Muscle layer of colon (tissue), 2 donors: ENCODE results near the gene SHISA8.

Source experiments
- H3K27ac ChIP-seq: one replicate; pipeline ENCODE4 v1.7.0; 2013; ENCODE audit warnings: low read depth, mild to moderate bottlenecking, low read length, moderate library complexity
- H3K27me3 ChIP-seq, 2 donors: one replicate each; pipeline ENCODE4 v1.7.0; 2013; ENCODE audit warnings: low read length in 2 of 2, mild to moderate bottlenecking in 2 of 2; ENCODE audit not compliant: insufficient read depth in 2 of 2, control insufficient read depth in 1 of 2
- H3K36me3 ChIP-seq: one replicate; pipeline ENCODE4 v1.7.0; 2013; ENCODE audit warnings: mild to moderate bottlenecking, low read length; ENCODE audit not compliant: insufficient read depth
- H3K4me1 ChIP-seq: one replicate; pipeline ENCODE4 v1.7.0; 2013; ENCODE audit warnings: mild to moderate bottlenecking, low read length; ENCODE audit not compliant: insufficient read depth
- H3K4me3 ChIP-seq, 2 donors: one replicate each; pipeline ENCODE4 v1.7.0; 2013; ENCODE audit warnings: low read length in 2 of 2, low read depth in 1 of 2, mild to moderate bottlenecking in 1 of 2, moderate library complexity in 1 of 2
- H3K9ac ChIP-seq: one replicate; pipeline ENCODE4 v1.7.0; 2013; ENCODE audit warnings: low read length
- H3K9me3 ChIP-seq: one replicate; pipeline ENCODE4 v1.7.0; 2013; ENCODE audit warnings: mild to moderate bottlenecking, low read length
- donor health status: abdominal sarcoma.
- donor health status: Adenocarcinoma of cecum.

The SHISA8 gene

DNA sequence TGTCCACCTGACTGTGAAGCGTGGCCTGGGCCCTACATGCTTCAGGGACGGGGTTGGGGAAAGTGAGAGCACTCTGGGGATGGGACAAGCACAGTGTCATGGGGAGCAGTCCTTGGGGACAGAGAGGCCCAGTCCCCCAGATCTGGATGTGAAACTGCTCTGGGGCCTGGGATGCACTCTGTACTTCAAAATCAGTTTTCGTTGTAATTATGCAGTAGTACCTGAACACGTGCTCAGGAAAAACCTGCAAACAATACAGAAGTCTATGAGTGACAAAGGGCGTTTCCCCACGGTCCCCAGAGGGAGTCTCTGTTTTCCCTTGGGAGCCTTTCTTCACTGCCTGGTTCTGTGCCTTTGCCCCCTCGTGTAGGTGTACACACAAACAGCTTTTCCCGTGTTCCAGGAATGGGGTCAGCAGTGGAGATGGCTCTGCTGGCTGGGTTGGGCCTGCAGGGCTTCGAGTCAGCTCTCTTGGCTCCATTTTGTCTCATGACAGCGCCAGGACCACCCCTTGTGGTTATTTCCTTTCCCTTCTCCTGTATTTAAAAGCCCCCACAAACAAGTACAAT lies 16.9 kb upstream of the SHISA8 start:
- no peaks in the 10 kb centered on the region for H3K36me3 ChIP-seq
- H3K4me1 ChIP-seq: no peaks in the 10 kb centered on the region
- no peak overlapping the region for H3K4me3 ChIP-seq
- H3K27ac ChIP-seq: no peak overlapping the region
- H3K9ac ChIP-seq: no peak overlapping the region
- peaks cover 0 to 5% of the 10 kb centered on the region in 2 donors for H3K27me3 ChIP-seq
- H3K9me3 ChIP-seq: no peaks in the 10 kb centered on the region

- no peak overlapping the region for H3K4me3 ChIP-seq
- no peak overlapping the region for H3K9ac ChIP-seq
- H3K27me3 ChIP-seq: peaks cover 9 to 24% of the 10 kb centered on the region in 2 donors
- no peaks in the 10 kb centered on the region for H3K4me1 ChIP-seq
- H3K36me3 ChIP-seq: no peaks in the 10 kb centered on the region
- no peaks in the 10 kb centered on the region for H3K9me3 ChIP-seq
- no peak overlapping the region for H3K27ac ChIP-seq
These were observed 14.5 kb upstream of the SHISA8 start for GRCh38 chr22:41929418-41929810.

- Histone ChIP-seq H3K27ac (no peak overlapping the region), H3K4me3 (no peak overlapping the region), H3K4me1 (no peaks in the 10 kb centered on the region), H3K36me3 (no peaks in the 10 kb centered on the region), H3K9me3 (no peaks in the 10 kb centered on the region), H3K9ac (no peak overlapping the region), H3K27me3 (peaks cover 9 to 24% of the 10 kb centered on the region in 2 donors)
These were observed 13.9 kb upstream of the SHISA8 start for GRCh38 chr22:41928593-41929417.

GRCh38 chr22:41927813-41928212 lies 12.9 kb upstream of the SHISA8 start:
- H3K4me1 ChIP-seq: no peaks in the 10 kb centered on the region
- H3K36me3 ChIP-seq: no peaks in the 10 kb centered on the region
- H3K27ac ChIP-seq: no peak overlapping the region
- H3K27me3 ChIP-seq: peaks cover 9 to 24% of the 10 kb centered on the region in 2 donors
- H3K9me3 ChIP-seq: no peaks in the 10 kb centered on the region
- H3K4me3 ChIP-seq: no peak overlapping the region
- H3K9ac ChIP-seq: no peak overlapping the region

- Histone ChIP-seq H3K4me1 (no peaks in the 10 kb centered on the region), H3K4me3 (no peak overlapping the region), H3K36me3 (no peaks in the 10 kb centered on the region), H3K9ac (no peak overlapping the region), H3K9me3 (no peaks in the 10 kb centered on the region), H3K27me3 (peaks cover 9 to 24% of the 10 kb centered on the region in 2 donors), H3K27ac (no peak overlapping the region)
These were observed 11.0 kb upstream of the SHISA8 start for GRCh38 chr22:41925783-41926460.

DNA sequence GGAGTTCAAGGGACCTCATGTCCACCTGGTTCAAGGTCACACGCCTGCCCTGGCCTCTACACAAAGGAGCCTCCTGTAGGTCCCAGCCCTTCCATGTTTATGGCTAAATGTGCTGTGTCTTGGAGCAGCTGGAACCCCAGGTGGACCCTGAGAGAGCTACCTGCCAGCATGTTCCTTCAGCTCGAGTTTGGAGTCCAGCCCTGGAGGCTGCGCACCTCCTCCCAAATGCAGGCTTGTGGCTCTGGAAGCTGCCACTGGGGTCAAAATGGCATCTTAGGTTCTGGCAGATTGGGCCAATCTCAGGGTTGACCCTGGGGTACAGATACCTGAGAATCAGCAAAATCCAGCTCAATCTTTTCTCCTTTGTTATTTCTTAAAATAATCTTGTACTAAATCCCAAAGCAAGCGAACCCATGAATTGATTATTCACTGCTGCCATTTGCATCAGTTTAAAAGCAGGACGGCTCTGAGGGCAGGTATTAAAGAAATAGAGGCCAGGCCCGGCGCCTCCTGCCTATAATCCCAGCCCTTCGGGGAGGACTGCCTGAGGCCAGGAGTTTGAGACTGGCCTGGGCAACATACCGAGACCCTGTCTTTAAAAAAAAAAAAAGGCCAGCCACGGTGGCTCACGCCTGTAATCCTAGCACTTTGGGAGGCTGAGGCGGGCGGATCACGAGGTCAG lies 8.9 kb upstream of the SHISA8 start:
- no peak overlapping the region for H3K9ac ChIP-seq
- no peak overlapping the region for H3K4me3 ChIP-seq
- peaks cover 9 to 45% of the 10 kb centered on the region in 2 donors for H3K27me3 ChIP-seq
- H3K27ac ChIP-seq: no peak overlapping the region
- H3K9me3 ChIP-seq: no peaks in the 10 kb centered on the region
- H3K36me3 ChIP-seq: no peaks in the 10 kb centered on the region
- peaks cover 9% of the 10 kb centered on the region for H3K4me1 ChIP-seq

GRCh38 chr22:41922940-41923594 lies 8.2 kb upstream of the SHISA8 start:
- H3K27ac ChIP-seq: no peak overlapping the region
- H3K4me1 ChIP-seq: peaks cover 9% of the 10 kb centered on the region
- H3K4me3 ChIP-seq: no peak overlapping the region
- no peaks in the 10 kb centered on the region for H3K36me3 ChIP-seq
- H3K9me3 ChIP-seq: no peaks in the 10 kb centered on the region
- H3K9ac ChIP-seq: no peak overlapping the region
- H3K27me3 ChIP-seq: peaks cover 9 to 52% of the 10 kb centered on the region in 2 donors

DNA sequence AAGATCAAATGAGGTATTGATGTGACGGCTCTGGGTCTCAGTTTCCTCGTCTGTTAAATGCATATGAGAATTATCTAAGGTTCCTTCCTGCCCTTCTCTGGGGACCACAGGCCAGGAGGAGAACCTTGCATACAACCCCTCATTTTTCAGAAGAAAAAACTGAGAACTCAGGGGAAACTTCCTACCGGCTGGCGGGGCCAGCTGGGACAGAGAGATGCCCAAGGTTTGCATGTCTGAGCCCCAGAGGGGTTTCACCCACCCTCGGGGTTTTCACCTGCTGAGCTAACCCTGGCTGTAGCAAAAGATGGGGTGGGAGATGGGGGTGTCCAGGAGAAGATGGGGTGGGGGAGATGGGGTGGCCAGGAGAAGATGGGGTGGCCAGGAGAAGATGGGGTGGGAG lies 7.5 kb upstream of the SHISA8 start:
- Histone ChIP-seq H3K9me3 (no peaks in the 10 kb centered on the region), H3K4me1 (peaks cover 9% of the 10 kb centered on the region), H3K36me3 (no peaks in the 10 kb centered on the region), H3K4me3 (no peak overlapping the region), H3K27me3 (peaks cover 10 to 59% of the 10 kb centered on the region in 2 donors), H3K27ac (no peak overlapping the region), H3K9ac (no peak overlapping the region)

DNA sequence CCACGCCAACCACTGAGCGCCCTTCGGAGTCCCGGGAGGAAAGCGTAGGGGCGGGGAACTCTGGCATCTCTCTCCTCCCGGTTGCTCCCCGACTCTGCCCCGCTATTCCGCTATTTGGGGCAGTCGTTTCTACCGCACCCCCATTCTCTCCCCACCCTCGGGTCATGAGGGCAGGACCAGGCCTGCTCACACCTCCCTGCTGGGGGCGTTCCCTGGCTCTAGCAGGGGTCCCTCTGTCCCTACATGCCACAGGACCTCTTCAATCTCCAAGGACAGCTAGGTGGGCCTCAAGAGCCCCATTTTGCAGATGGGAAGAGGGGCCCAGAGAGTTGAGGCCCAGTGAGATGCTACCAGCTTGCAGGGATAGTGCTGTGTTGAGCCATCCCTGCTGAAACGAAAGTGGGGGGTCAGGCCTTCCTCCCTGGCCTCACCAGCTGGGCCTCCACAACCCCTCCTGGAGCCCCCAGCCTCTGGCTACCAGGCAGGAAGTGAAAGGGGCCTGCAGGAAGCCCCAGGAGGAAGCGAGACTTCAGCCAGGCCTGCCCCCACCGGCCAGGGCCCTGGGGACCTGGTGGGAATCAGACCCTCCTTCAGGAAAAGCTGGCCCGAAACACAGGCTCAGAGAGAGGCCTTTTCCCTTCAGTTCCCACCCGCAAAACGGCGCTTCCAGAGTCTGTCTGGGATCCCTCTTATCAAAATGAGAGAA lies 5.5 kb upstream of the SHISA8 start:
- Histone ChIP-seq H3K27ac (no peak overlapping the region), H3K4me1 (peaks cover 9% of the 10 kb centered on the region), H3K9me3 (no peaks in the 10 kb centered on the region), H3K36me3 (no peaks in the 10 kb centered on the region), H3K9ac (no peak overlapping the region), H3K4me3 (peak overlapping the region in 1 of 2 donors; percentile 43), H3K27me3 (peaks cover 26 to 58% of the 10 kb centered on the region in 2 donors)

DNA sequence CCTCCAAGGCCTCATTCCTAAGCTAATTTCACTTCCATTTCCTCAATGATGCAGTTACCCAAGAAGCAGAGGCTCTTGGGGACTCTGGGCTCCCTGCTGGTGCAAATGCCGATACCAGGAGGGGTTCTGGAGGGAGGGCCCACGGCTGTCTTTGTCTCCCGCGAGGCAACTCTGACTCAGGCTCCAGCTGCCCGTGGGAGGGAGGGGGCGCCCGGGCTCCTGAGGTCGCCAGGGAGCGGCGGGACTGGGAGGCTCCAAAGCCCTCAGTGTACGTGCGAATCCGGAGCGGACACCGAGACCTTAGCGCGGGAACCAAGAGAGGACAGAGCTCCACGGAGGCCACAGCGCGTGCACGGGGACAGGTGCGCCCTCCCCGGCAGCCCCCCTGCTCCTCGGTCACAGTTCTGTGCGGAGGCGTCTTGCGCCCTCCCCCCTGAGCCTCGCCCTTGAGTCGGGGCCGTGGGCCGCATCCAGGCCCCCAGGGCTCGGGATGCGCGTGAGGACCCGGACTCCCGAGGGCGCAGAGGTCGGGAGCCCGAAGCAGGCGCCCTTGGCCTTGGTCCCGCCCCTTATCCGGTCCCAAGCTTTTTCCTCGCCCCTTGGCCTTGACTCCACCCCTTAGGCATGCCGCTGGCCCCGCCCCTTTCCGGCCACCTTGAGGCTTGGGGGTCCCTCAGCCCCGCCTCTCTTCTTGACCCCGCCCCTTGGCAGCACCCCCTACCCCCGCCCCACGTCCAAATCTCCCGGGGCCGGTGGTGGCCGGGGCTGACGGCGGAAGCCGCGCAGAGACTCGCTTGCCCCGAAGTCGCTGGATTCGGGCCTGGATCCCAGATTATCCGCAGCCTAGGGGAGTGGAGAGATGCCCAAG lies 4.7 kb upstream of the SHISA8 start:
- Histone ChIP-seq H3K4me3 (peak overlapping the region; percentile 29 to 43), H3K27me3 (peaks cover 24 to 58% of the 10 kb centered on the region in 2 donors), H3K9ac (no peak overlapping the region), H3K9me3 (no peaks in the 10 kb centered on the region), H3K27ac (no peak overlapping the region), H3K36me3 (no peaks in the 10 kb centered on the region), H3K4me1 (peaks cover 9% of the 10 kb centered on the region)
